Caco-2 (cell line): ENCODE measurements around the gene AP3B1. TPM values are rescaled to one million over a fixed set of nuclear protein-coding genes. Genes with fewer than 3 reads are reported as not detected.

Source experiments
- BruUV-seq: library from RNA; stranded (reverse); fragments of 400-500 nt; replicated peaks from 2 replicates; lab custom pipeline; 2021; lab: Mats Ljungman, UMichigan
- CTCF ChIA-PET: fragments of 300-600 bp; sonication (Branson Sonifier 250); formaldehyde crosslinking; loops from one replicate; lab custom pipeline; 2022; ENCODE audit warnings: antibody characterized with exemption; lab: Charles Lee
- POLR2A ChIA-PET: fragments of 300-600 bp; sonication (Branson Sonifier 250); formaldehyde crosslinking; loops from one replicate; lab custom pipeline; 2022; ENCODE audit warnings: antibody characterized with exemption; lab: Charles Lee
- DNase-seq, 2 experiments: peaks; one replicate each; pipeline versions ENCODE4 v3.0.0 to v3.0.0-alpha.2; 2020 to 2022
- H3K27me3 ChIP-seq: replicated peaks from 2 replicates; pipeline ENCODE4 v1.6.0; 2011; ENCODE audit warnings: low read length; ENCODE audit not compliant: control insufficient read depth, insufficient read depth
- H3K36me3 ChIP-seq: 2 replicates; pipeline ENCODE4 v1.5.1; 2011; ENCODE audit warnings: low read length; ENCODE audit not compliant: control insufficient read depth, insufficient read depth
- H3K4me1 ChIP-seq: fragments of 250-450 bp; sonication (Bioruptor Pico); 2 replicates; pipeline ENCODE4 v1.5.1; 2020; ENCODE audit warnings: mild to moderate bottlenecking
- H3K4me3 ChIP-seq: 2 replicates; pipeline ENCODE4 v1.5.1; 2011; ENCODE audit warnings: low read depth, mild to moderate bottlenecking, control low read depth, low read length
- H3K9me3 ChIP-seq: fragments of 250-450 bp; sonication (Bioruptor Pico); 2 replicates; pipeline ENCODE4 v1.5.1; 2020; ENCODE audit warnings: mild to moderate bottlenecking, moderate library complexity
- H3K27ac Mint-ChIP-seq: one replicate; pipeline ENCODE4 v1.8.0; 2022; ENCODE audit warnings: mixed read lengths; ENCODE audit not compliant: unreplicated experiment
- H3K27me3 Mint-ChIP-seq: one replicate; pipeline ENCODE4 v1.8.0; 2022; ENCODE audit warnings: mixed read lengths; ENCODE audit not compliant: insufficient read depth, unreplicated experiment
- H3K36me3 Mint-ChIP-seq: one replicate; pipeline ENCODE4 v1.8.0; 2022; ENCODE audit warnings: mild to moderate bottlenecking, mixed read lengths; ENCODE audit not compliant: insufficient read depth, unreplicated experiment
- H3K4me1 Mint-ChIP-seq: one replicate; pipeline ENCODE4 v1.8.0; 2022; ENCODE audit warnings: low read depth, mixed read lengths; ENCODE audit not compliant: unreplicated experiment
- H3K4me3 Mint-ChIP-seq: one replicate; pipeline ENCODE4 v1.8.0; 2022; ENCODE audit warnings: mild to moderate bottlenecking, moderate library complexity, mixed read lengths; ENCODE audit not compliant: unreplicated experiment
- H3K9me3 Mint-ChIP-seq: one replicate; pipeline ENCODE4 v1.8.0; 2022; ENCODE audit warnings: mixed read lengths; ENCODE audit not compliant: unreplicated experiment
- intact Hi-C: fragments of 100-400 bp; cut with micrococcal nuclease; formaldehyde crosslinking; loops from one replicate; pipeline ENCODE4 v1.10.0; 2022; ENCODE audit not compliant: unreplicated experiment
- total RNA-seq: library from RNA; stranded (reverse); gene quantifications from 2 replicates; pipeline ENCODE4 v1.2.3, GENCODE V29; 2022
- TF ChIP-seq, protein P1 (sequence below), 2 experiments: fragments of 200-600 bp in 1 of 2; IDR thresholded peaks; 1 replicate in 1 of 2; 2 replicates in 1 of 2; pipeline versions ENCODE4 v1.5.1 to v1.8.0; 2011 to 2022; ENCODE audit warnings: antibody characterized with exemption in 1 of 2, control low read depth in 1 of 2, inconsistent platforms in 1 of 2, low read depth in 1 of 2, low read length in 1 of 2, mild to moderate bottlenecking in 1 of 2, moderate library complexity in 1 of 2; ENCODE audit not compliant: insufficient read depth in 1 of 2, severe bottlenecking in 1 of 2, unreplicated experiment in 1 of 2

Gene AP3B1
- total RNA-seq, 1 experiment from 2014 or later, result 52.7 TPM

DNA sequence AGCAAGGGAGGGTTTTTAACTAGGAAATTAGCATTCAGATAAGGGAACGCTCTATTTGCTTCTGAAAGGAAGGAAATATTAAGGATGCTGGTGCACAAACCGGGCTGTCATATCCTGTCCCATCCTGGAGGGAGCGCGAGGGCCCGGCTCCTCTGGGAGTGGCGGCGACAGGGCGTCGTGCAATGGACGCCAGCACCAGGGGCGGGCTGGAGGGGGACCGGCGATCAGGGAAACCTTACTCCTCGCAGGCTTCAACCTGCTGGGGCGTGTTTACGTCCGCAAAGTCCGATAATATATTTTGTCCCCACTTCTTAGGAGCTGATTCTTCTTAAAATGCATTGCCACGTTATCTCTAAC, 321.3 kb downstream of the AP3B1 start:
- H3K4me3 ChIP-seq, result no peak overlapping the region
- H3K36me3 ChIP-seq, result no peaks in the 10 kb centered on the region
- ChIA-PET POLR2A (no interaction called here), CTCF (no interaction called here)
- H3K9me3 ChIP-seq, result no peaks in the 10 kb centered on the region
- no peaks in the 10 kb centered on the region for H3K27me3 Mint-ChIP-seq
- no peaks in the 10 kb centered on the region for H3K9me3 Mint-ChIP-seq
- TF ChIP-seq, protein P1, sequence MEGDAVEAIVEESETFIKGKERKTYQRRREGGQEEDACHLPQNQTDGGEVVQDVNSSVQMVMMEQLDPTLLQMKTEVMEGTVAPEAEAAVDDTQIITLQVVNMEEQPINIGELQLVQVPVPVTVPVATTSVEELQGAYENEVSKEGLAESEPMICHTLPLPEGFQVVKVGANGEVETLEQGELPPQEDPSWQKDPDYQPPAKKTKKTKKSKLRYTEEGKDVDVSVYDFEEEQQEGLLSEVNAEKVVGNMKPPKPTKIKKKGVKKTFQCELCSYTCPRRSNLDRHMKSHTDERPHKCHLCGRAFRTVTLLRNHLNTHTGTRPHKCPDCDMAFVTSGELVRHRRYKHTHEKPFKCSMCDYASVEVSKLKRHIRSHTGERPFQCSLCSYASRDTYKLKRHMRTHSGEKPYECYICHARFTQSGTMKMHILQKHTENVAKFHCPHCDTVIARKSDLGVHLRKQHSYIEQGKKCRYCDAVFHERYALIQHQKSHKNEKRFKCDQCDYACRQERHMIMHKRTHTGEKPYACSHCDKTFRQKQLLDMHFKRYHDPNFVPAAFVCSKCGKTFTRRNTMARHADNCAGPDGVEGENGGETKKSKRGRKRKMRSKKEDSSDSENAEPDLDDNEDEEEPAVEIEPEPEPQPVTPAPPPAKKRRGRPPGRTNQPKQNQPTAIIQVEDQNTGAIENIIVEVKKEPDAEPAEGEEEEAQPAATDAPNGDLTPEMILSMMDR (IDR thresholded peaks at IDR 0.05; ENCODE audit: insufficient read depth in 1 of 2, low read depth in 1 of 2, low read length in 1 of 2, severe bottlenecking in 1 of 2, unreplicated experiment in 1 of 2), result no peak
- no peak for DNase-seq
- H3K4me1 ChIP-seq, result no peaks in the 10 kb centered on the region
- H3K36me3 Mint-ChIP-seq, result no peaks in the 10 kb centered on the region
- no peak overlapping the region for H3K4me3 Mint-ChIP-seq
- no TSS peak for BruUV-seq
- no peak overlapping the region for H3K27ac Mint-ChIP-seq
- no peaks in the 10 kb centered on the region for H3K27me3 ChIP-seq
- intact Hi-C loops, result no loop called here
- no peaks in the 10 kb centered on the region for H3K4me1 Mint-ChIP-seq

DNA sequence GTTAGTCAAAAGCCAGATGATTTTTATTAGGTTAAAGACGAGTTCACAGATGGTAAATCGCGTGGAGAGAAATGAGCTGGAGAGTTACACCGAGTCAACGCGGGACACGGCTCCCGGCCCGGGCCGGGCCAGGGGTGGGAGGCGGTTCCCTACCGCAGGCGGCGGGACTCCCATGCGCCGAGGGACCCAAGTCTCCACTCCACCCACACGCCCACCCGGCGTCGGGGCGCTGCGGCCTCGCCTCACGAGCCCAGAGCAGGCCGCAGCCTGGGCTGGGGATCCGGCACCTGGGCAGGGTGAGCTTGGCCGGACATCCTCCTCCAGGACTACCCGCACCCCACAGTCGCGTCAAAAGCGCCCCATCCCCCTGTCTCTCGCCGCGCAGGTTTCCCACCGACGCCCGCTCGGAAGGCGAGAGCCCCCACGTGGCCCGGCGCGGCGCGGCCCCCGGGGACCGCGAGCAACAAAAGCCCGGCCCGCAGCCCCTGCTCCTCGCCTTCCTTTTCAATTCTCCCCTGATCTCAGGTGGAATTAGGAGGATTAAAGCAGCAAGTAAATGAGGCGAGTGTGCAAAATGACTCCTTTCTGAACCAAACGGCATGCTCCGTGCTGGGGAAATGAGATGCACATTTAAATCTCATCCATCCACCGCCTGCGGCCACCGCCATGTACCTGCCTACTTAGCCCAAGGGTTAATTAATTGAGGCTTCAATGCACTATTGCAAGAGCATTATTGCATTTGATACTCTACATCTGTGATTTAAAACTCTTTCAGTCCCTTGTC, 321.8 kb downstream of the AP3B1 start:
- BruUV-seq, result no TSS peak
- Histone ChIP-seq H3K27me3 (no peaks in the 10 kb centered on the region), H3K4me3 (no peak overlapping the region), H3K36me3 (no peaks in the 10 kb centered on the region), H3K4me1 (no peaks in the 10 kb centered on the region), H3K9me3 (no peaks in the 10 kb centered on the region)
- intact Hi-C loops, result no loop called here
- H3K4me3 Mint-ChIP-seq, result no peak overlapping the region
- no peak overlapping the region for H3K27ac Mint-ChIP-seq
- H3K36me3 Mint-ChIP-seq, result no peaks in the 10 kb centered on the region
- no peaks in the 10 kb centered on the region for H3K27me3 Mint-ChIP-seq
- no peak for DNase-seq
- no peaks in the 10 kb centered on the region for H3K9me3 Mint-ChIP-seq
- TF ChIP-seq, protein P1 (IDR thresholded peaks at IDR 0.05; ENCODE audit: insufficient read depth in 1 of 2, low read depth in 1 of 2, low read length in 1 of 2, severe bottlenecking in 1 of 2, unreplicated experiment in 1 of 2), result no peak
- ChIA-PET POLR2A (no interaction called here), CTCF (no interaction called here)
- H3K4me1 Mint-ChIP-seq, result no peaks in the 10 kb centered on the region

DNA sequence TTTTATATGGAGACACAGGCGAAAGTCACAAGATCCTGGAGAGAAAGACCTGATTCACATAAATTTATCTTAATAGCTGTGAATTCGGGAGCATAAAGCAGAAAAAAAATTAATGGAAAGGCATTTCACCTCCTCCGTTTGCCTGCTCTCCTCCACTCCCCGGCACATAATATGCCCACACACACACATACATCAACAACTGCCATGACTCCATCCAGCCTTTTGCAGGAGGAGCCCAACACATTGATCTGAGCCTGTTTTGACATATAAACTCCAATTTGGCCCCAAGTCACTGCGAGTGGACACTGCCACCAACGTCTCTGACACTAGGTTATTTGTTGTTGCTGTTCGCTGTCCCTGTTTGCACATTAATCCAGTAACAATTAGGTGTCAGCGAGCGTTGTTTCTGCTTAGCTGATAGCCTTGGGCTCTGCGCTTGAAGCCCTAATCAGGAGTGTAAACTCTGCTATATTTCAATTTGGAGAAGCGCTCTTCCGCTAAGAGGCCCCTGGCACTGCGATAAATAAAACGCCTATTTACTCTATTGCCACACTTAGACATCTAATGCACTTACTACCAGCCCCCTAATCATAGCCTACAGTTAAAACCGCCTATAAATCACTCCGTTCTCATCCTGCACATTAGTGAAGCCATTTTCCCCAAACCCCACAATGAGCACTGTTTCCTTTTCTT, 322.6 kb downstream of the AP3B1 start:
- TF ChIP-seq, protein P1 (IDR thresholded peaks at IDR 0.05; ENCODE audit: insufficient read depth in 1 of 2, low read depth in 1 of 2, low read length in 1 of 2, severe bottlenecking in 1 of 2, unreplicated experiment in 1 of 2), result no peak
- H3K27me3 Mint-ChIP-seq, result no peaks in the 10 kb centered on the region
- BruUV-seq, result no TSS peak
- H3K9me3 Mint-ChIP-seq, result no peaks in the 10 kb centered on the region
- no peak overlapping the region for H3K4me3 Mint-ChIP-seq
- H3K27ac Mint-ChIP-seq, result no peak overlapping the region
- ChIA-PET POLR2A (no interaction called here), CTCF (no interaction called here)
- no peaks in the 10 kb centered on the region for H3K4me1 ChIP-seq
- no peak for DNase-seq
- H3K36me3 ChIP-seq, result no peaks in the 10 kb centered on the region
- H3K9me3 ChIP-seq, result no peaks in the 10 kb centered on the region
- no peaks in the 10 kb centered on the region for H3K4me1 Mint-ChIP-seq
- intact Hi-C loops, result no loop called here
- no peaks in the 10 kb centered on the region for H3K27me3 ChIP-seq
- no peak overlapping the region for H3K4me3 ChIP-seq
- H3K36me3 Mint-ChIP-seq, result no peaks in the 10 kb centered on the region
